GM13976 (cell line): ENCODE data around the gene COQ4.

Experiments used
- DNase-seq: peaks from one replicate; pipeline ENCODE4 v3.0.0; 2012; ENCODE audit warnings: low spot score
- in situ Hi-C: fragments of 300-500 bp; cut with MboI; formaldehyde crosslinking; loops from one replicate; pipeline ENCODE4 v1.12.0; 2022; ENCODE audit warnings: low sequenced_read_pairs, mixed read lengths, inconsistent platforms; ENCODE audit not compliant: unreplicated experiment
- TF ChIP-seq, protein P1 (sequence below): IDR thresholded peaks from 2 replicates; pipeline ENCODE4 v1.5.1; 2012; ENCODE audit warnings: borderline replicate concordance, mild to moderate bottlenecking; ENCODE audit not compliant: insufficient read depth; ENCODE audit errors: extremely low read depth, missing control alignments, control extremely low read depth

Gene COQ4

GRCh38 chr9:128372188-128372641 is 49.6 kb downstream of the COQ4 start:
- TF ChIP-seq, protein P1, sequence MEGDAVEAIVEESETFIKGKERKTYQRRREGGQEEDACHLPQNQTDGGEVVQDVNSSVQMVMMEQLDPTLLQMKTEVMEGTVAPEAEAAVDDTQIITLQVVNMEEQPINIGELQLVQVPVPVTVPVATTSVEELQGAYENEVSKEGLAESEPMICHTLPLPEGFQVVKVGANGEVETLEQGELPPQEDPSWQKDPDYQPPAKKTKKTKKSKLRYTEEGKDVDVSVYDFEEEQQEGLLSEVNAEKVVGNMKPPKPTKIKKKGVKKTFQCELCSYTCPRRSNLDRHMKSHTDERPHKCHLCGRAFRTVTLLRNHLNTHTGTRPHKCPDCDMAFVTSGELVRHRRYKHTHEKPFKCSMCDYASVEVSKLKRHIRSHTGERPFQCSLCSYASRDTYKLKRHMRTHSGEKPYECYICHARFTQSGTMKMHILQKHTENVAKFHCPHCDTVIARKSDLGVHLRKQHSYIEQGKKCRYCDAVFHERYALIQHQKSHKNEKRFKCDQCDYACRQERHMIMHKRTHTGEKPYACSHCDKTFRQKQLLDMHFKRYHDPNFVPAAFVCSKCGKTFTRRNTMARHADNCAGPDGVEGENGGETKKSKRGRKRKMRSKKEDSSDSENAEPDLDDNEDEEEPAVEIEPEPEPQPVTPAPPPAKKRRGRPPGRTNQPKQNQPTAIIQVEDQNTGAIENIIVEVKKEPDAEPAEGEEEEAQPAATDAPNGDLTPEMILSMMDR, result no peak
- in situ Hi-C loops, result no loop called here
- no peak for DNase-seq

DNA sequence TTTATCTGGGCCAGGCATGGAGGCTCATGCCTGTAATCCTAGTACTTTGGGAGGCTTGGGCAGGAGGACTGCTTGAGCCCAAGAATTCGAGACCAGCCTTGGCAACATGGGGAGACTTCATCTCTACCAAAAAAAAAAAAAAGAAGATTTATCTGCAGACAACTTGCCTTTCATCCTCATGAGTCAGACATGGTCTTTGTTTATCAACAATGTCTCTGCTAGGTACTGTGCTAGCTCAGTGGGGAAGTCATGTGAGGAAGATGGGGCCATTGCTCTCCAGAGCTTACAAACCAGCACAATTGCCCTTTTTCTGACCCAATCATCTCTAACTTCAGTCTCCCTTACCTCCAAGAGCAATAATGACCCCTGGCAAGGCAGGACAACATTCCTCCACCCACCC is 50.1 kb downstream of the COQ4 start:
- TF ChIP-seq, protein P1, result no peak
- in situ Hi-C loops, result no loop called here
- DNase-seq, result no peak

GRCh38 chr9:128374221-128374675 is 51.6 kb downstream of the COQ4 start:
- in situ Hi-C loops, result no loop called here
- TF ChIP-seq, protein P1, result no peak
- no peak for DNase-seq

- in situ Hi-C loops, result no loop called here
- TF ChIP-seq, protein P1, result no peak
- DNase-seq, result no peak
Observed at GRCh38 chr9:128375865-128376264, 53.2 kb downstream of the COQ4 start.

DNA sequence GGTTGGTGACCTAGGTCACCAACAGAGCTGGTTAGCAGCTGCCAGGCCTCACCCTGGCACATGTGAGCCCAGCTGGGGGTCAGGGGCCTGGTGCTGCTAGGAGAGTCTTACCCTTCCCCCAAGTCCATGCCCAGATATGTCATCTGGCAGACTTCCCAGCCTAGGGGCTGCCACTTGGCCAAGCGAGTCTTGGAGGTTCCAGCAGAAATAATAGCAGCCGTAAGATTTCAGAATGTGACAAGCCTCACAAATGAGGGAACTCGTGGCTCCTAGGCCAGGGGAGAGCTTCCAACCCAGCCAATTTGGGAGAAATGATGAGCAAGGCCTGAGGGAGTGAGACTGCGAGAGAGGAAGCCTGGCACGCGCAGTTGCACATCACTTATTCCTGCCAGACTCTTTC is 59.6 kb downstream of the COQ4 start:
- in situ Hi-C loops, result no loop called here

GRCh38 chr9:128383007-128383753 is 60.5 kb downstream of the COQ4 start:
- in situ Hi-C loops, result no loop called here
- no peak for DNase-seq
- TF ChIP-seq, protein P1, result no peak

More for the DNA sequence above, 59.6 kb downstream of the COQ4 start:
- DNase-seq, result no peak
- TF ChIP-seq, protein P1, result no peak
